Naive thymus-derived CD8-positive, alpha-beta T cell (primary cell): Measurements from ENCODE around the gene SHROOM3. TPM values are rescaled to one million over a fixed set of nuclear protein-coding genes. Genes with fewer than 3 reads are reported as not detected.

Experiments used
- ATAC-seq, 2 donors: fragments of 150-1000 bp; cut with Tn5 transposase in 1 of 2; sonication (Bioruptor Pico), chemical (Tn5 transposase) in 1 of 2; 1 replicate in 1 of 2; 2 replicates in 1 of 2; pipeline ENCODE4 v1.10.0; 2021; ENCODE audit warnings: mild to moderate bottlenecking in 2 of 2, moderate library complexity in 2 of 2
- POLR2A ChIA-PET: fragments of 350-600 bp; sonication (Branson Sonifier 250); formaldehyde crosslinking; loops from one replicate; lab custom pipeline; 2021; ENCODE audit warnings: antibody characterized with exemption; lab: Charles Lee
- DNase-seq, 10 donors: peaks; one replicate each; pipeline versions ENCODE4 v3.0.0 to v3.0.0-alpha.2; 2020 to 2022
- H3K27ac Mint-ChIP-seq, 10 donors: one replicate each; pipeline ENCODE4 v1.8.0; 2020 to 2022; ENCODE audit warnings: mild to moderate bottlenecking in 10 of 10, mixed read lengths in 10 of 10, moderate library complexity in 4 of 10, inconsistent platforms in 1 of 10
- H3K27me3 Mint-ChIP-seq, 5 donors: one replicate each; pipeline ENCODE4 v1.8.0; 2021 to 2022; ENCODE audit warnings: mixed read lengths in 5 of 5
- H3K36me3 Mint-ChIP-seq, 3 donors: one replicate each; pipeline ENCODE4 v1.8.0; 2020 to 2022; ENCODE audit warnings: mixed read lengths in 3 of 3, mild to moderate bottlenecking in 2 of 3, inconsistent platforms in 1 of 3
- H3K4me1 Mint-ChIP-seq, 4 donors: one replicate each; pipeline ENCODE4 v1.8.0; 2021 to 2022; ENCODE audit warnings: mixed read lengths in 4 of 4
- H3K4me3 Mint-ChIP-seq, 10 donors: one replicate each; pipeline ENCODE4 v1.8.0; 2020 to 2022; ENCODE audit warnings: mild to moderate bottlenecking in 10 of 10, mixed read lengths in 10 of 10, moderate library complexity in 6 of 10, inconsistent platforms in 1 of 10
- H3K9me3 Mint-ChIP-seq, 9 donors: one replicate each; pipeline ENCODE4 v1.8.0; 2020 to 2022; ENCODE audit warnings: mixed read lengths in 9 of 9, mild to moderate bottlenecking in 3 of 9, inconsistent platforms in 1 of 9, moderate library complexity in 1 of 9
- polyA plus RNA-seq, 3 donors: library from polyadenylated mRNA; unstranded; fragments of 300-500 nt; fragmentation: Illumina TruSeq; gene quantifications; one replicate each; pipeline ENCODE4 v1.2.3, GENCODE V29; 2021
- total RNA-seq, 8 experiments: library from RNA in 2 of 8; stranded (reverse) in 2 of 8; gene quantifications; one replicate each; pipeline ENCODE4 v1.2.3 and lab custom pipeline; 2021 to 2026

Gene SHROOM3
- total and polyA plus RNA-seq, 5 experiments from 2014 or later, result not detected

GRCh38 chr4:76680952-76681351 is 245.9 kb downstream of the SHROOM3 start:
- ATAC-seq, result no peak
- H3K36me3 Mint-ChIP-seq, result no peaks in the 10 kb centered on the region
- H3K27ac Mint-ChIP-seq, result no peak overlapping the region
- no peak overlapping the region for H3K4me3 Mint-ChIP-seq
- DNase-seq, result no peak
- H3K9me3 Mint-ChIP-seq, result peaks cover 0 to 3% (median 0%) of the 10 kb centered on the region in 9 donors
- no peaks in the 10 kb centered on the region for H3K4me1 Mint-ChIP-seq
- POLR2A ChIA-PET, result no interaction called here
- peaks cover 10 to 49% (median 26%) of the 10 kb centered on the region in 5 donors for H3K27me3 Mint-ChIP-seq

- Mint-ChIP-seq H3K4me1 (no peaks in the 10 kb centered on the region), H3K36me3 (no peaks in the 10 kb centered on the region), H3K27me3 (peaks cover 6 to 40% (median 20%) of the 10 kb centered on the region in 5 donors), H3K9me3 (peaks cover 0 to 2% (median 0%) of the 10 kb centered on the region in 9 donors), H3K4me3 (no peak overlapping the region), H3K27ac (no peak overlapping the region)
- ATAC-seq, result no peak
- POLR2A ChIA-PET, result no interaction called here
- no peak for DNase-seq
These were observed 247.0 kb downstream of the SHROOM3 start for GRCh38 chr4:76681996-76682395.

GRCh38 chr4:76683144-76683543 is 248.1 kb downstream of the SHROOM3 start:
- ATAC-seq (no peak), DNase-seq (no peak)
- Mint-ChIP-seq H3K4me1 (peaks cover 0 to 3% (median 0%) of the 10 kb centered on the region in 4 donors), H3K27ac (no peak overlapping the region), H3K27me3 (peaks cover 13 to 48% (median 29%) of the 10 kb centered on the region in 5 donors), H3K9me3 (no peaks in the 10 kb centered on the region), H3K36me3 (no peaks in the 10 kb centered on the region), H3K4me3 (no peak overlapping the region)
- POLR2A ChIA-PET, result no interaction called here

GRCh38 chr4:76687746-76688448 is 252.9 kb downstream of the SHROOM3 start:
- peaks cover 0 to 4% (median 0%) of the 10 kb centered on the region in 9 donors for H3K9me3 Mint-ChIP-seq
- no peak for DNase-seq
- peaks cover 11 to 21% (median 18%) of the 10 kb centered on the region in 4 donors for H3K4me1 Mint-ChIP-seq
- H3K27me3 Mint-ChIP-seq, result peaks cover 37 to 79% (median 51%) of the 10 kb centered on the region in 5 donors
- H3K4me3 Mint-ChIP-seq, result peak overlapping the region in 4 of 10 donors; percentile 15 to 73 (median 44)
- peak in 1 of 2 donors; percentile 39 for ATAC-seq
- H3K27ac Mint-ChIP-seq, result no peak overlapping the region
- POLR2A ChIA-PET, result no interaction called here
- no peaks in the 10 kb centered on the region for H3K36me3 Mint-ChIP-seq

- POLR2A ChIA-PET, result no interaction called here
- ATAC-seq (peak; percentile 49 to 51), DNase-seq (no peak)
- H3K27ac Mint-ChIP-seq, result no peak overlapping the region
- peaks cover 41 to 79% (median 46%) of the 10 kb centered on the region in 5 donors for H3K27me3 Mint-ChIP-seq
- no peaks in the 10 kb centered on the region for H3K36me3 Mint-ChIP-seq
- peaks cover 11 to 21% (median 18%) of the 10 kb centered on the region in 4 donors for H3K4me1 Mint-ChIP-seq
- H3K4me3 Mint-ChIP-seq, result peak overlapping the region; percentile 69 to 84 (median 74)
- peaks cover 0 to 6% (median 0%) of the 10 kb centered on the region in 9 donors for H3K9me3 Mint-ChIP-seq
These were observed 253.7 kb downstream of the SHROOM3 start for GRCh38 chr4:76688619-76689144.

- Mint-ChIP-seq H3K27ac (no peak overlapping the region), H3K27me3 (peaks cover 43 to 79% (median 50%) of the 10 kb centered on the region in 5 donors), H3K9me3 (peaks cover 0 to 6% (median 0%) of the 10 kb centered on the region in 9 donors), H3K36me3 (no peaks in the 10 kb centered on the region), H3K4me3 (peak overlapping the region; percentile 69 to 88 (median 82)), H3K4me1 (peaks cover 11 to 21% (median 18%) of the 10 kb centered on the region in 4 donors)
- ATAC-seq (peak; percentile 71 to 84), DNase-seq (peak in 3 of 10 donors; percentile 11 to 26 (median 18))
- POLR2A ChIA-PET, result no interaction called here
These were observed 254.3 kb downstream of the SHROOM3 start for GRCh38 chr4:76689145-76689817.

GRCh38 chr4:76690011-76690905 is 255.2 kb downstream of the SHROOM3 start:
- POLR2A ChIA-PET, result interaction anchor here (0.5 kb wide), 1 partner anchor 1292 kb away, joined by 3 read pairs; no protein-coding TSS in a partner anchor
- no peak for DNase-seq
- Mint-ChIP-seq H3K27ac (peak overlapping the region in 1 of 10 donors; percentile 86), H3K27me3 (peaks cover 36 to 79% (median 59%) of the 10 kb centered on the region in 5 donors), H3K36me3 (no peaks in the 10 kb centered on the region), H3K4me1 (peaks cover 11 to 21% (median 18%) of the 10 kb centered on the region in 4 donors), H3K9me3 (peaks cover 0 to 6% (median 0%) of the 10 kb centered on the region in 9 donors), H3K4me3 (peak overlapping the region; percentile 60 to 88 (median 82))
- no peak for ATAC-seq

GRCh38 chr4:76690906-76691275 is 255.9 kb downstream of the SHROOM3 start:
- Mint-ChIP-seq H3K27ac (no peak overlapping the region), H3K9me3 (peaks cover 0 to 6% (median 0%) of the 10 kb centered on the region in 9 donors), H3K4me1 (peaks cover 11 to 21% (median 18%) of the 10 kb centered on the region in 4 donors), H3K36me3 (no peaks in the 10 kb centered on the region), H3K4me3 (peak overlapping the region in 1 of 10 donors; percentile 14), H3K27me3 (peaks cover 43 to 84% (median 65%) of the 10 kb centered on the region in 5 donors)
- DNase-seq (no peak), ATAC-seq (no peak)
- POLR2A ChIA-PET, result no interaction called here

- H3K4me3 Mint-ChIP-seq, result no peak overlapping the region
- H3K27ac Mint-ChIP-seq, result no peak overlapping the region
- H3K36me3 Mint-ChIP-seq, result no peaks in the 10 kb centered on the region
- no peak for ATAC-seq
- POLR2A ChIA-PET, result no interaction called here
- peaks cover 49 to 93% (median 75%) of the 10 kb centered on the region in 5 donors for H3K27me3 Mint-ChIP-seq
- peaks cover 11 to 21% (median 18%) of the 10 kb centered on the region in 4 donors for H3K4me1 Mint-ChIP-seq
- H3K9me3 Mint-ChIP-seq, result peaks cover 0 to 6% (median 0%) of the 10 kb centered on the region in 9 donors
- no peak for DNase-seq
These were observed 257.0 kb downstream of the SHROOM3 start for GRCh38 chr4:76691807-76692582.

- Mint-ChIP-seq H3K27ac (no peak overlapping the region), H3K27me3 (peaks cover 46 to 89% (median 74%) of the 10 kb centered on the region in 5 donors), H3K36me3 (no peaks in the 10 kb centered on the region), H3K9me3 (peaks cover 0 to 6% (median 0%) of the 10 kb centered on the region in 9 donors), H3K4me1 (peaks cover 13 to 28% (median 21%) of the 10 kb centered on the region in 4 donors), H3K4me3 (no peak overlapping the region)
- no peak for DNase-seq
- POLR2A ChIA-PET, result no interaction called here
- ATAC-seq, result no peak
These were observed 257.7 kb downstream of the SHROOM3 start for GRCh38 chr4:76692761-76693160.

- Mint-ChIP-seq H3K9me3 (peaks cover 0 to 6% (median 0%) of the 10 kb centered on the region in 9 donors), H3K4me3 (no peak overlapping the region), H3K27ac (no peak overlapping the region), H3K36me3 (no peaks in the 10 kb centered on the region), H3K27me3 (peaks cover 36 to 82% (median 63%) of the 10 kb centered on the region in 5 donors), H3K4me1 (peaks cover 4 to 19% (median 13%) of the 10 kb centered on the region in 4 donors)
- no peak for DNase-seq
- no peak for ATAC-seq
- POLR2A ChIA-PET, result no interaction called here
These were observed 259.0 kb downstream of the SHROOM3 start for GRCh38 chr4:76694056-76694455.
